ENCODE data around the gene ZC3H12D. TPM values are rescaled to one million over a fixed set of nuclear protein-coding genes. Genes with fewer than 3 reads are reported as not detected.
A peak's percentile ranks its signal among the peaks of the same experiment; 100 is the strongest.

The ZC3H12D gene
- total and polyA plus RNA-seq, 2 of the 13 experiments (the other 11 are each of a cell fraction or from before 2014, with no cell fraction given): 1.2 to 2.7 TPM

- no peak for TF ChIP-seq ZFP37 (CRISPR knock-in tag; IDR thresholded peaks at IDR 0.05; ENCODE audit: borderline replicate concordance)
- no peak for TF ChIP-seq ATF6 (CRISPR knock-in tag; conservative IDR thresholded peaks at IDR 0.05)
- TF ChIP-seq ESRRA (CRISPR knock-in tag; IDR thresholded peaks at IDR 0.05; ENCODE audit: low read depth): no peak
- 0 out of 2 replicates have a peak, but pooled peaks have one; percentile 34 for TF ChIP-seq ZNF556 (CRISPR knock-in tag; IDR thresholded peaks at IDR 0.05; ENCODE audit: borderline replicate concordance)
- no peak for TF ChIP-seq ZNF747 (CRISPR knock-in tag; IDR thresholded peaks at IDR 0.05; ENCODE audit: borderline replicate concordance)
- TF ChIP-seq ZBTB25 (CRISPR knock-in tag; IDR thresholded peaks at IDR 0.05): no peak
- TF ChIP-seq PAX8 (CRISPR knock-in tag; IDR thresholded peaks at IDR 0.05; ENCODE audit: borderline replicate concordance): no peak
- TF ChIP-seq ZSCAN5A (CRISPR knock-in tag; IDR thresholded peaks at IDR 0.05; ENCODE audit: borderline replicate concordance): no peak
- TF ChIP-seq CSRNP2 (CRISPR knock-in tag; conservative IDR thresholded peaks at IDR 0.05; ENCODE audit: low read depth): no peak
- no peak for TF ChIP-seq GTF2F1 (IDR thresholded peaks at IDR 0.05; ENCODE audit: low read length)
- TF ChIP-seq ZNF282 (IDR thresholded peaks at IDR 0.05; ENCODE audit: partially characterized antibody): no peak
- TF ChIP-seq NCOR1 (IDR thresholded peaks at IDR 0.05; ENCODE audit: borderline replicate concordance, low read length): no peak
- TF ChIP-seq FOXK2 (IDR thresholded peaks at IDR 0.05): no peak
- no peak for TF ChIP-seq MNT (IDR thresholded peaks at IDR 0.05)
- TF ChIP-seq TCF7L2 (IDR thresholded peaks at IDR 0.05; ENCODE audit: low read depth, low read length): no peak
- TF ChIP-seq MTA3 (CRISPR knock-in tag; IDR thresholded peaks at IDR 0.05): no peak
- no peak for TF ChIP-seq NONO (IDR thresholded peaks at IDR 0.05)
- TF ChIP-seq NONO (CRISPR knock-in tag; conservative IDR thresholded peaks at IDR 0.05): no peak
- no peak for TF ChIP-seq ZNF230 (CRISPR knock-in tag; IDR thresholded peaks at IDR 0.05)
- TF ChIP-seq TFDP2 (CRISPR knock-in tag; IDR thresholded peaks at IDR 0.05): no peak
These were observed 43.8 kb downstream of the ZC3H12D start (continued) for GRCh38 chr6:149440735-149441671.

All from HepG2 (cell line).